HG03066 (cell line): ENCODE measurements around the gene DKC1.
"Not testable (repeated sequence)": the region's sequence is repeated elsewhere in the genome, so short reads cannot be mapped to it uniquely, and the experiment has no call there.

Experiments
- ATAC-seq: cut with Tn5 transposase; IDR thresholded peaks from one replicate; pipeline ENCODE4 v1.9.1; 2021; ENCODE audit warnings: low read depth; ENCODE audit not compliant: unreplicated experiment

The DKC1 gene

GRCh38 chrX:154815274-154815818, 52.7 kb downstream of the DKC1 start:
- no peak for ATAC-seq

- ATAC-seq = not testable (repeated sequence)
Measured at GRCh38 chrX:154816326-154816898, 53.7 kb downstream of the DKC1 start.

GRCh38 chrX:154817048-154817618, 54.5 kb downstream of the DKC1 start:
- not testable (repeated sequence) for ATAC-seq

GRCh38 chrX:154818916-154819770, 56.5 kb downstream of the DKC1 start:
- no peak for ATAC-seq

GRCh38 chrX:154819771-154820341, 57.2 kb downstream of the DKC1 start:
- ATAC-seq = no peak

GRCh38 chrX:154821523-154821922, 58.9 kb downstream of the DKC1 start:
- ATAC-seq = no peak

GRCh38 chrX:154822029-154822428, 59.4 kb downstream of the DKC1 start:
- ATAC-seq = no peak

GRCh38 chrX:154824638-154825037, 62.0 kb downstream of the DKC1 start:
- no peak for ATAC-seq

- ATAC-seq = not testable (repeated sequence)
Measured at GRCh38 chrX:154825586-154825985, 62.9 kb downstream of the DKC1 start.
